K562 (cell line): ENCODE data around the gene HK1. TPM values are rescaled to one million over a fixed set of nuclear protein-coding genes. Genes with fewer than 3 reads are reported as not detected.

Experiments used
- ATAC-seq: fragments of 200-7000 bp; cut with Tn5 transposase; 3 replicates; pipeline ENCODE4 v1.9.1; 2020; ENCODE audit warnings: moderate library complexity
- BruUV-seq: library from RNA; stranded (reverse); fragments of 400-500 nt; replicated peaks from 2 replicates; lab custom pipeline; 2021; lab: Mats Ljungman, UMichigan
- CTCF ChIA-PET: fragments of 300-600 bp; formaldehyde crosslinking; extraction: SDS; loops from one replicate; lab custom pipeline; 2021; ENCODE audit warnings: low intra/inter-chr PET ratio; lab: Yijun Ruan, JAX
- POLR2A ChIA-PET: fragments of 300-600, 350-650 bp; sonication (Branson Sonifier 250); formaldehyde crosslinking; extraction: SDS; loops from one replicate; lab custom pipeline; 2021; ENCODE audit warnings: antibody characterized with exemption, inconsistent platforms; lab: Yijun Ruan, JAX
- DNase-seq, 4 experiments: peaks; one replicate each; pipeline versions ENCODE4 v3.0.0 to v3.0.0-alpha.2; 2011 to 2018; ENCODE audit warnings: low spot score in 3 of 4, mixed read lengths in 3 of 4; ENCODE audit errors: extremely low read depth in 1 of 4
- FAIRE-seq: peaks from 2 replicates; lab custom pipeline; 2011; peaks lifted over from hg19 to GRCh38; lab: Jason Lieb, UNC
- H2AFZ ChIP-seq: 2 replicates; pipeline ENCODE4 v1.6.0; 2011; ENCODE audit warnings: low read depth, low read length, control low read depth, inconsistent platforms
- H3K27ac ChIP-seq: fragments of 200-600 bp; 3 replicates; pipeline ENCODE4 v1.8.0; 2011; ENCODE audit warnings: low read depth, mild to moderate bottlenecking, control low read depth, inconsistent platforms, low read length, moderate library complexity, mixed read lengths; ENCODE audit errors: extremely low read depth
- H3K27me3 ChIP-seq, 2 experiments: fragments of 300-600 bp in 1 of 2; 2 replicates in 1 of 2; 3 replicates in 1 of 2; pipeline versions ENCODE4 v1.6.0 to v1.8.0; 2011; ENCODE audit warnings: inconsistent platforms in 2 of 2, low read length in 2 of 2, mild to moderate bottlenecking in 1 of 2, mixed read lengths in 1 of 2, moderate library complexity in 1 of 2; ENCODE audit not compliant: control insufficient read depth in 2 of 2, insufficient read depth in 2 of 2
- H3K36me3 ChIP-seq: fragments of 300-600 bp; 3 replicates; pipeline ENCODE4 v1.8.0; 2011; ENCODE audit warnings: mild to moderate bottlenecking, low read length, inconsistent platforms; ENCODE audit not compliant: control insufficient read depth, insufficient read depth
- H3K4me1 ChIP-seq, 2 experiments: fragments of 200-600 bp in 1 of 2; replicated peaks in 1 of 2; 2 replicates in 1 of 2; 3 replicates in 1 of 2; pipeline versions ENCODE4 v1.5.1 to v1.8.0; 2011; ENCODE audit warnings: inconsistent platforms in 2 of 2, low read length in 2 of 2, mild to moderate bottlenecking in 1 of 2, mixed read lengths in 1 of 2, moderate library complexity in 1 of 2; ENCODE audit not compliant: control insufficient read depth in 2 of 2, insufficient read depth in 2 of 2
- H3K4me2 ChIP-seq: 2 replicates; pipeline ENCODE4 v1.6.1; 2011; ENCODE audit warnings: low read length, control low read depth, inconsistent platforms, mixed read lengths; ENCODE audit not compliant: insufficient read depth
- H3K4me3 ChIP-seq: fragments of 200-600 bp; sonication (generic), shearing (Covaris generic); 2 replicates; pipeline ENCODE4 v1.5.1; 2016; ENCODE audit warnings: control low read depth, inconsistent platforms
- H3K79me2 ChIP-seq: fragments of 200-600 bp; 3 replicates; pipeline ENCODE4 v1.8.0; 2011; ENCODE audit warnings: low read length, inconsistent platforms; ENCODE audit not compliant: control insufficient read depth, insufficient read depth
- H3K9ac ChIP-seq, 2 experiments: 2 replicates each; pipeline versions ENCODE4 v1.6.0 to v1.6.1; 2011; ENCODE audit warnings: low read depth in 2 of 2, low read length in 2 of 2, control low read depth in 1 of 2, inconsistent platforms in 1 of 2, mild to moderate bottlenecking in 1 of 2, mixed read lengths in 1 of 2; ENCODE audit not compliant: insufficient read depth in 1 of 2
- H3K9me1 ChIP-seq: one replicate; pipeline ENCODE4 v1.6.0; 2011; ENCODE audit warnings: inconsistent platforms, mild to moderate bottlenecking, low read length, moderate library complexity; ENCODE audit not compliant: control insufficient read depth, insufficient read depth
- H3K9me3 ChIP-seq: replicated peaks from 2 replicates; pipeline ENCODE4 v1.5.1; 2011; ENCODE audit warnings: low read depth, low read length, inconsistent platforms; ENCODE audit not compliant: control insufficient read depth, insufficient read depth
- H4K20me1 ChIP-seq: replicated peaks from 2 replicates; pipeline ENCODE4 v1.6.1; 2011; ENCODE audit warnings: low read length, inconsistent platforms, mixed read lengths; ENCODE audit not compliant: control insufficient read depth, insufficient read depth
- RFX7 ChIP-seq: fragments of 250-450 bp; sonication (Bioruptor Pico); IDR thresholded peaks from 2 replicates; pipeline ENCODE4 v1.5.1; 2021; ENCODE audit warnings: mild to moderate bottlenecking
- TAF7 ChIP-seq: fragments of 450-650 bp; IDR thresholded peaks from 2 replicates; pipeline ENCODE4 v1.6.1; 2016; ENCODE audit warnings: missing genetic modification characterization, missing compliant biosample characterization
- ZNF785 ChIP-seq: fragments of 250-450 bp; sonication (Bioruptor Pico); IDR thresholded peaks from 2 replicates; pipeline ENCODE4 v1.4.0; 2020; ENCODE audit warnings: mild to moderate bottlenecking
- WGBS: fragments of 100-300 bp; shearing (Covaris generic); methylation state at CpG from one replicate; pipeline ENCODE4 v1.1.6; 2016; ENCODE audit warnings: low coverage, mixed read lengths; ENCODE audit not compliant: insufficient coverage; ENCODE audit errors: missing lambda C conversion rate; 5-methylcytosine and 5-hydroxymethylcytosine counted together
- in situ Hi-C: fragments of 300-500 bp; cut with MboI; formaldehyde crosslinking; loops from 4 replicates; pipeline ENCODE4 v1.15.0; 2018; ENCODE audit warnings: inconsistent platforms, mixed read lengths
- intact Hi-C: fragments of 100-400 bp; cut with micrococcal nuclease; formaldehyde crosslinking; loops from 2 replicates; pipeline ENCODE4 v1.14.2; 2022
- polyA plus RNA-seq, 8 experiments: library from polyadenylated mRNA; depleted of rRNA in 4 of 8; stranded (reverse) in 5 of 8; unstranded in 3 of 8; fragments of >200 nt; fragmentation: Nextera tagmentation in 2 of 8; fragmentation: Illumina TruSeq in 1 of 8; extraction: Ambion mirVana in 2 of 8; extraction: Trizol in 1 of 8; gene quantifications; 2 replicates each; pipeline versions ENCODE4 v1.2.1 to v1.2.3, GENCODE V29; 2011 to 2014; ENCODE audit warnings: inconsistent platforms in 1 of 8, missing spikeins in 1 of 8
- total RNA-seq, 7 experiments: library from RNA; depleted of rRNA in 6 of 7; stranded (reverse); fragments of >200 nt in 6 of 7; fragmentation: Illumina TruSeq in 2 of 7; extraction: Trizol in 2 of 7; gene quantifications; 2 replicates each; pipeline versions ENCODE4 v1.2.1 to v1.2.3, GENCODE V29; 2011 to 2021; ENCODE audit warnings: low replicate concordance in 1 of 7
- TF ChIP-seq, protein P1 (sequence below): fragments of 450-650 bp; IDR thresholded peaks from 2 replicates; pipeline ENCODE4 v1.6.1; 2016
- TF ChIP-seq, protein P2 (sequence below), 3 experiments: fragments of 200-800 bp in 1 of 3; fragments of 250-450 bp in 1 of 3; fragments of 450-650 bp in 1 of 3; sonication (Bioruptor Pico) in 1 of 3; sonication (Bioruptor generic) in 1 of 3; formaldehyde crosslinking in 1 of 3; IDR thresholded peaks; 2 replicates each; pipeline versions ENCODE4 v1.6.1 to v1.8.0; 2016 to 2022; ENCODE audit warnings: mild to moderate bottlenecking in 2 of 3, missing genetic modification characterization in 2 of 3, missing compliant biosample characterization in 1 of 3, moderate library complexity in 1 of 3
- TF ChIP-seq, protein P3 (sequence below), 2 experiments: IDR thresholded peaks in 1 of 2; conservative IDR thresholded peaks in 1 of 2; 2 replicates each; pipeline ENCODE4 v1.6.1; 2016; ENCODE audit warnings: low read depth in 2 of 2, mild to moderate bottlenecking in 1 of 2, missing compliant biosample characterization in 1 of 2, missing genetic modification characterization in 1 of 2, moderate library complexity in 1 of 2

HK1 gene
- total and polyA plus RNA-seq, 9 of the 15 experiments (the other 6 are each of a cell fraction or from before 2014, with no cell fraction given): 29.2 to 444 (median 193) TPM

DNA sequence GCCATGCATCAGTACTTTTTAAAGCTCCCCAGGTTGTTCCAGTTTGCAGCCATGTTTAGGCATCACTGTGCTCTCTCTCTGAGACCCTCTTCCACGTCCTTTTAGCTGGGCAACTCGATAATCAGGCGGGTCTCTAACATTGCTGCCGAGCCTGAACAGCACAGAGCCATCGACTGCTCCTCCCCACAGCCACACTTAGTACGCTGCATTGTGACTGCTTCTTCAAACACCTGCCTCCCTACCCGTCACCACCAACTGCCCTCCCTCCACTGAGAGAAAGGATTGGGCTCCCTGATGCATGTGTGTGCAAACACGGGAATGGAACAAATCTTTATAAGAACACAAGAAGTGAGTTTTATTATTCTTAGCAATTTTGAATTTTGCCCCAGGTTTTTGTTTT, 149.9 kb downstream of the HK1 start:
- peaks cover 0 to 10% of the 10 kb centered on the region in 2 experiments; a peak in 2 of 5 replicates for H3K27me3 ChIP-seq
- ChIA-PET CTCF (interaction anchor here (0.9 to 3.7 kb wide), 2 partner anchors 77 to 79 kb away, joined by 4 to 52 read pairs; no protein-coding TSS in a partner anchor), POLR2A (no interaction called here)
- BruUV-seq: no TSS peak
- no peak overlapping the region for H3K27ac ChIP-seq
- DNase-seq (no peak), FAIRE-seq (no peak), ATAC-seq (0 out of 3 replicates have a peak, but pooled peaks have one; percentile 10)
- WGBS: 5% methylated on average over 8 of the region's 8 CpGs
- TF ChIP-seq RFX7 (CRISPR knock-in tag) (no peak), TAF7 (tag) (no peak), ZNF785 (CRISPR knock-in tag) (no peak)
- peaks cover 6 to 15% of the 10 kb centered on the region in 2 experiments; a peak in 3 of 5 replicates for H3K4me1 ChIP-seq
- peak overlapping the region in 1 of 2 experiments; percentile 29; a peak in 1 of 4 replicates for H3K9ac ChIP-seq
- intact Hi-C loops: loop anchor here (5.0 kb wide), 1 partner anchor 209 kb away; no protein-coding TSS in a partner anchor
- no peaks in the 10 kb centered on the region for H4K20me1 ChIP-seq
- no peak overlapping the region for H2AFZ ChIP-seq
- H3K4me3 ChIP-seq: no peak overlapping the region
- no peaks in the 10 kb centered on the region for H3K9me1 ChIP-seq
- in situ Hi-C loops: no loop called here
- H3K9me3 ChIP-seq: no peaks in the 10 kb centered on the region
- H3K36me3 ChIP-seq: no peaks in the 10 kb centered on the region
- no peaks in the 10 kb centered on the region for H3K79me2 ChIP-seq
- H3K4me2 ChIP-seq: no peak overlapping the region

DNA sequence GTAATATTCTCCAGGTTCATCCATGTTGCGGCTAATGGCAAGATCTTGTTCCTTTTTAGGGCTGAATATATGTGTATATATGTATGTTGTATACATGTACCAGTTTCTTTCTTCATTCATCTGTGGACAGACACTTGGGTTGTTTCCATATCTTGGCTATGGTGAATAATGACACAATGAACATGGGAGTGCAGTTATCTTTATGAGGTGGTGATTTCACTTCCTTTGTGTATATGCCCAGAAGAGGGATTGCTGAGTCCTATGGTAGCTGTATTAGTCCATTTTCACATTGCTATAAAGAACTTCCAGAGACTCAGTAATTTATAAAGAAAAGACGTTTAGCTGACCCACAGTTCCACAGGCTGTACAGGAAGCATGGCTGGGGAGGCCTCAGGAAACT, 155.9 kb downstream of the HK1 start:
- H2AFZ ChIP-seq: no peak overlapping the region
- 8% methylated on average over 2 of the region's 2 CpGs for WGBS
- no peak overlapping the region for H3K4me3 ChIP-seq
- POLR2A ChIA-PET: interaction anchor here (0.6 to 1.2 kb wide), 3 partner anchors 10 to 25 kb away, joined by 3 to 4 read pairs (median 3); no protein-coding TSS in a partner anchor
- H3K79me2 ChIP-seq: no peaks in the 10 kb centered on the region
- intact Hi-C loops: no loop called here
- H3K27me3 ChIP-seq: peaks cover 23 to 43% of the 10 kb centered on the region in 2 experiments
- no peak overlapping the region for H3K27ac ChIP-seq
- DNase-seq (no peak), FAIRE-seq (no peak), ATAC-seq (no peak)
- no peaks in the 10 kb centered on the region for H3K9me1 ChIP-seq
- BruUV-seq: no TSS peak
- H3K4me1 ChIP-seq: peaks cover 0 to 7% of the 10 kb centered on the region in 2 experiments; a peak in 1 of 5 replicates
- in situ Hi-C loops: loop anchor here (5.0 kb wide), 2 partner anchors 68 to 203 kb away; no protein-coding TSS in a partner anchor
- no peaks in the 10 kb centered on the region; the same call in 1 of the 2 replicates for H4K20me1 ChIP-seq
- no peaks in the 10 kb centered on the region for H3K9me3 ChIP-seq
- H3K9ac ChIP-seq: no peak overlapping the region
- no peak overlapping the region for H3K4me2 ChIP-seq
- H3K36me3 ChIP-seq: no peaks in the 10 kb centered on the region
- CTCF ChIA-PET: no interaction called here
- TF ChIP-seq, protein P1, sequence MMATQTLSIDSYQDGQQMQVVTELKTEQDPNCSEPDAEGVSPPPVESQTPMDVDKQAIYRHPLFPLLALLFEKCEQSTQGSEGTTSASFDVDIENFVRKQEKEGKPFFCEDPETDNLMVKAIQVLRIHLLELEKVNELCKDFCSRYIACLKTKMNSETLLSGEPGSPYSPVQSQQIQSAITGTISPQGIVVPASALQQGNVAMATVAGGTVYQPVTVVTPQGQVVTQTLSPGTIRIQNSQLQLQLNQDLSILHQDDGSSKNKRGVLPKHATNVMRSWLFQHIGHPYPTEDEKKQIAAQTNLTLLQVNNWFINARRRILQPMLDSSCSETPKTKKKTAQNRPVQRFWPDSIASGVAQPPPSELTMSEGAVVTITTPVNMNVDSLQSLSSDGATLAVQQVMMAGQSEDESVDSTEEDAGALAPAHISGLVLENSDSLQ: no peak
- TF ChIP-seq, protein P2, sequence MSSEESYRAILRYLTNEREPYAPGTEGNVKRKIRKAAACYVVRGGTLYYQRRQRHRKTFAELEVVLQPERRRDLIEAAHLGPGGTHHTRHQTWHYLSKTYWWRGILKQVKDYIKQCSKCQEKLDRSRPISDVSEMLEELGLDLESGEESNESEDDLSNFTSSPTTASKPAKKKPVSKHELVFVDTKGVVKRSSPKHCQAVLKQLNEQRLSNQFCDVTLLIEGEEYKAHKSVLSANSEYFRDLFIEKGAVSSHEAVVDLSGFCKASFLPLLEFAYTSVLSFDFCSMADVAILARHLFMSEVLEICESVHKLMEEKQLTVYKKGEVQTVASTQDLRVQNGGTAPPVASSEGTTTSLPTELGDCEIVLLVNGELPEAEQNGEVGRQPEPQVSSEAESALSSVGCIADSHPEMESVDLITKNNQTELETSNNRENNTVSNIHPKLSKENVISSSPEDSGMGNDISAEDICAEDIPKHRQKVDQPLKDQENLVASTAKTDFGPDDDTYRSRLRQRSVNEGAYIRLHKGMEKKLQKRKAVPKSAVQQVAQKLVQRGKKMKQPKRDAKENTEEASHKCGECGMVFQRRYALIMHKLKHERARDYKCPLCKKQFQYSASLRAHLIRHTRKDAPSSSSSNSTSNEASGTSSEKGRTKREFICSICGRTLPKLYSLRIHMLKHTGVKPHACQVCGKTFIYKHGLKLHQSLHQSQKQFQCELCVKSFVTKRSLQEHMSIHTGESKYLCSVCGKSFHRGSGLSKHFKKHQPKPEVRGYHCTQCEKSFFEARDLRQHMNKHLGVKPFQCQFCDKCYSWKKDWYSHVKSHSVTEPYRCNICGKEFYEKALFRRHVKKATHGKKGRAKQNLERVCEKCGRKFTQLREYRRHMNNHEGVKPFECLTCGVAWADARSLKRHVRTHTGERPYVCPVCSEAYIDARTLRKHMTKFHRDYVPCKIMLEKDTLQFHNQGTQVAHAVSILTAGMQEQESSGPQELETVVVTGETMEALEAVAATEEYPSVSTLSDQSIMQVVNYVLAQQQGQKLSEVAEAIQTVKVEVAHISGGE (CRISPR knock-in tag; IDR thresholded peaks at IDR 0.05): no peak
- TF ChIP-seq, protein P3, sequence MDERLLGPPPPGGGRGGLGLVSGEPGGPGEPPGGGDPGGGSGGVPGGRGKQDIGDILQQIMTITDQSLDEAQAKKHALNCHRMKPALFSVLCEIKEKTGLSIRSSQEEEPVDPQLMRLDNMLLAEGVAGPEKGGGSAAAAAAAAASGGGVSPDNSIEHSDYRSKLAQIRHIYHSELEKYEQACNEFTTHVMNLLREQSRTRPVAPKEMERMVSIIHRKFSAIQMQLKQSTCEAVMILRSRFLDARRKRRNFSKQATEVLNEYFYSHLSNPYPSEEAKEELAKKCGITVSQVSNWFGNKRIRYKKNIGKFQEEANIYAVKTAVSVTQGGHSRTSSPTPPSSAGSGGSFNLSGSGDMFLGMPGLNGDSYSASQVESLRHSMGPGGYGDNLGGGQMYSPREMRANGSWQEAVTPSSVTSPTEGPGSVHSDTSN (CRISPR knock-in tag; IDR thresholded peaks at IDR 0.05; ENCODE audit: low read depth): no peak
- TF ChIP-seq, protein P3 (tag; conservative IDR thresholded peaks at IDR 0.05; ENCODE audit: low read depth): no peak
